ENCODE measurements around the gene DNAJB8. TPM values are rescaled to one million over a fixed set of nuclear protein-coding genes. Genes with fewer than 3 reads are reported as not detected.
A peak's percentile ranks its signal among the peaks of the same experiment; 100 is the strongest.

DNAJB8 gene
- total and polyA plus RNA-seq, 9 of the 15 experiments (the other 6 are each of a cell fraction or from before 2014, with no cell fraction given): not detected

- TF ChIP-seq CBX2 (IDR thresholded peaks at IDR 0.05; ENCODE audit: insufficient read depth, low read length, poor library complexity, severe bottlenecking): no peak
- TF ChIP-seq RBM22 (IDR thresholded peaks at IDR 0.05; ENCODE audit: low read depth, low read length, poor library complexity, severe bottlenecking): peak; percentile 75
- 0 out of 2 replicates have a peak, but pooled peaks have one; percentile 43 for TF ChIP-seq ZBTB17 (CRISPR knock-in tag; IDR thresholded peaks at IDR 0.05)
- TF ChIP-seq ZFX (CRISPR knock-in tag; IDR thresholded peaks at IDR 0.05): peak; percentile 39
- 0 out of 2 replicates have a peak, but pooled peaks have one; percentile 8 for TF ChIP-seq POLR2AphosphoS5 (IDR thresholded peaks at IDR 0.05; ENCODE audit: control insufficient read depth, insufficient read depth, low read depth, low read length)
- TF ChIP-seq ZNF79 (CRISPR knock-in tag; IDR thresholded peaks at IDR 0.05; ENCODE audit: low read depth): no peak
- TF ChIP-seq E4F1 (CRISPR knock-in tag; IDR thresholded peaks at IDR 0.05; ENCODE audit: borderline replicate concordance): no peak
- TF ChIP-seq POLR2G (IDR thresholded peaks at IDR 0.05; ENCODE audit: low read depth, low read length): peak; percentile 84
- no peak for TF ChIP-seq RBM15 (IDR thresholded peaks at IDR 0.05; ENCODE audit: insufficient read depth, low read length)
- TF ChIP-seq SAP30 (IDR thresholded peaks at IDR 0.05; ENCODE audit: borderline replicate concordance, insufficient read depth, low read depth, low read length, poor library complexity, severe bottlenecking): peak; percentile 67
- TF ChIP-seq RBFOX2 (IDR thresholded peaks at IDR 0.05; ENCODE audit: low read depth, low read length): peak; percentile 93
- no peak for TF ChIP-seq SPI1 (IDR thresholded peaks at IDR 0.05; ENCODE audit: borderline replicate concordance, low read depth, low read length)
- no peak for TF ChIP-seq CBFA2T2 (conservative IDR thresholded peaks at IDR 0.05)
- no peak for TF ChIP-seq NR2C1 (IDR thresholded peaks at IDR 0.05)
- TF ChIP-seq NR2C1 (tag; IDR thresholded peaks at IDR 0.05): no peak
Measured at GRCh38 chr3:128483657-128484403, 17.1 kb upstream of the DNAJB8 start (continued).

All from K562 (cell line).